WERI-Rb-1 (cell line): ENCODE data around the gene MAP9.
"Not testable (repeated sequence)": the region's sequence is repeated elsewhere in the genome, so short reads cannot be mapped to it uniquely, and the experiment has no call there.

Experiments
- DNase-seq: peaks from one replicate; pipeline ENCODE4 v3.0.0-alpha.2; 2020
- H3K27ac ChIP-seq: fragments of 250-450 bp; sonication (Bioruptor Pico); 2 replicates; pipeline ENCODE4 v1.5.1; 2020; ENCODE audit warnings: mild to moderate bottlenecking, moderate library complexity
- H3K27me3 ChIP-seq: fragments of 250-450 bp; sonication (Bioruptor Pico); 2 replicates; pipeline ENCODE4 v1.5.1; 2021; ENCODE audit warnings: mild to moderate bottlenecking, low read depth, moderate library complexity; ENCODE audit not compliant: insufficient read depth, severe bottlenecking
- H3K36me3 ChIP-seq: fragments of 250-450 bp; sonication (Bioruptor Pico); 2 replicates; pipeline ENCODE4 v1.5.1; 2020; ENCODE audit warnings: mild to moderate bottlenecking, moderate library complexity
- H3K4me3 ChIP-seq: 2 replicates; pipeline ENCODE4 v1.5.1; 2011; ENCODE audit warnings: low read depth, mild to moderate bottlenecking, control low read depth, low read length
- H3K9me3 ChIP-seq: fragments of 250-450 bp; sonication (Bioruptor Pico); 2 replicates; pipeline ENCODE4 v1.5.1; 2021; ENCODE audit warnings: mild to moderate bottlenecking, moderate library complexity; ENCODE audit not compliant: severe bottlenecking
- CTCF ChIP-seq: IDR thresholded peaks from 2 replicates; pipeline ENCODE4 v1.5.1; 2011; ENCODE audit warnings: low read depth, mild to moderate bottlenecking, control low read depth, inconsistent platforms, low read length

MAP9 gene

GRCh38 chr4:155376387-155377268 is at the start of gene MAP9:
Gene MAP9, minus strand, starts transcription at chr4:155376965. Its CDS starts 1,115 bp downstream, at chr4:155375850.
- H3K27me3 ChIP-seq: no peaks in the 10 kb centered on the region
- DNase-seq: peak; percentile 99
- no peak for TF ChIP-seq CTCF
- peak within 1 kb of the TSS; percentile 18; the same call in 1 of the 2 replicates for H3K27ac ChIP-seq
- peaks cover 5% of the 10 kb centered on the region for H3K9me3 ChIP-seq
- H3K4me3 ChIP-seq: peak within 1 kb of the TSS; percentile 73
- H3K36me3 ChIP-seq: peaks cover 4% of the 10 kb centered on the region; the same call in 1 of the 2 replicates

GRCh38 chr4:155424778-155425177 is 48.0 kb upstream of the MAP9 start:
- H3K4me3 ChIP-seq, DNase-seq, H3K36me3 ChIP-seq, H3K27me3 ChIP-seq, H3K9me3 ChIP-seq, H3K27ac ChIP-seq: not testable (repeated sequence)

GRCh38 chr4:155423671-155424070 is 46.9 kb upstream of the MAP9 start:
- H3K9me3 ChIP-seq: peaks cover 3% of the 10 kb centered on the region
- DNase-seq: no peak
- no peaks in the 10 kb centered on the region for H3K36me3 ChIP-seq
- no peaks in the 10 kb centered on the region for H3K27me3 ChIP-seq
- H3K27ac ChIP-seq: no peak overlapping the region
- TF ChIP-seq CTCF: no peak
- no peak overlapping the region for H3K4me3 ChIP-seq

GRCh38 chr4:155419266-155419665 is 42.5 kb upstream of the MAP9 start:
- no peak overlapping the region for H3K27ac ChIP-seq
- no peak for DNase-seq
- H3K4me3 ChIP-seq: no peak overlapping the region
- H3K9me3 ChIP-seq: no peaks in the 10 kb centered on the region
- no peaks in the 10 kb centered on the region for H3K36me3 ChIP-seq
- TF ChIP-seq CTCF: no peak
- no peaks in the 10 kb centered on the region for H3K27me3 ChIP-seq

- H3K9me3 ChIP-seq: no peaks in the 10 kb centered on the region
- H3K27me3 ChIP-seq: no peaks in the 10 kb centered on the region
- no peak for DNase-seq
Observed at GRCh38 chr4:155415662-155416061, 38.9 kb upstream of the MAP9 start.

More at GRCh38 chr4:155415662-155416061, 38.9 kb upstream of the MAP9 start:
- TF ChIP-seq CTCF: no peak
- no peaks in the 10 kb centered on the region for H3K36me3 ChIP-seq
- H3K27ac ChIP-seq: no peak overlapping the region
- no peak overlapping the region for H3K4me3 ChIP-seq
